GM18951 (cell line): ENCODE results near the gene RAET1L.
A peak's percentile ranks its signal among the peaks of the same experiment; 100 is the strongest.

Experiments
- POLR2A ChIP-seq: IDR thresholded peaks from 4 replicates; pipeline ENCODE4 v1.6.1; 2011; ENCODE audit warnings: mild to moderate bottlenecking; ENCODE audit not compliant: insufficient read length, insufficient read depth; ENCODE audit errors: extremely low read depth
- in situ Hi-C: fragments of 300-500 bp; cut with MboI; formaldehyde crosslinking; loops from one replicate; pipeline ENCODE4 v1.12.0; 2022; ENCODE audit warnings: low sequenced_read_pairs, mixed read lengths, inconsistent platforms; ENCODE audit not compliant: unreplicated experiment

The RAET1L gene

DNA sequence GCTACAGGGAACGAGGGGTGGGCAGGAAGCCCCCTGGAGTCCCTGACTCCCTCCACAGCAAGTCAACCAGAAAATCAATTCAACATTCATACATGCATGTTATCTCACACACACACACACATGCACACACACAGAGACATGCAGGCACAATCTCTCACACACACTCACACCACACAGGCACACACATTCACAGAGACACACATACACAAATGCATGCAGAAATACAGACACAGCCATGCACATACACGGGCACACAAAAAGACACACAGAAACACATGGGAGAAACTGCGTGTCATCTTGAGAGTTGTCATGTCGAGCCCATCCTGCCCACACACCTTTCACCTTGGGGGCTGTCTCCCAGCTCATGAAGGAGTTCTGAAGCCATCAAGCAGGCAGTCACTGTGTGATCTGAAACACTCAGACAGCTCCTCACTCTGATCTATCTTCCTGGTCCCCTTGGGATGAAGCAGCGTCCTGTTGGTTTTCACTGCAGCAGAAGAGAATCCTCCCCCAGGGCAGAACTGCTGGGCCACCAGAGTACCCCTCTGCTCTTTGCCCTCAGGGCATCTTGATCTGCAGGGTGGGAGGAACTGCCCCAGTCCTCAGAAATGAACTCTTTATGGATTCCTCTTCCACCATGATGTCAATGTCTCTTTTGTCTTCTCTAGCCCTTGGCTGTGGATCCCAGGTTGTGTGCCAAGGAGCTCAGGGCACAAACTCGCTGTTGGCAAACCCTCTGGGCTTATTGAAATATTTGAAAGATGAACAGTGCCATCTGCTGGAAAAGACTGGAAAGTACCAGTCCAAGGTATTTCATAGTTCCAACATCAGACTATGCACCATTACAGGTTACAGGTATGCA lies 8.8 kb downstream of the RAET1L start:
- no peak for TF ChIP-seq POLR2A
- in situ Hi-C loops: loop anchor here (5.0 to 25.0 kb wide), 2 partner anchors 79 to 179 kb away; no protein-coding TSS in a partner anchor

- in situ Hi-C loops: loop anchor here (5.0 to 25.0 kb wide), 2 partner anchors 78 to 178 kb away; no protein-coding TSS in a partner anchor
These were observed 9.9 kb downstream of the RAET1L start for GRCh38 chr6:150015281-150016001.

DNA sequence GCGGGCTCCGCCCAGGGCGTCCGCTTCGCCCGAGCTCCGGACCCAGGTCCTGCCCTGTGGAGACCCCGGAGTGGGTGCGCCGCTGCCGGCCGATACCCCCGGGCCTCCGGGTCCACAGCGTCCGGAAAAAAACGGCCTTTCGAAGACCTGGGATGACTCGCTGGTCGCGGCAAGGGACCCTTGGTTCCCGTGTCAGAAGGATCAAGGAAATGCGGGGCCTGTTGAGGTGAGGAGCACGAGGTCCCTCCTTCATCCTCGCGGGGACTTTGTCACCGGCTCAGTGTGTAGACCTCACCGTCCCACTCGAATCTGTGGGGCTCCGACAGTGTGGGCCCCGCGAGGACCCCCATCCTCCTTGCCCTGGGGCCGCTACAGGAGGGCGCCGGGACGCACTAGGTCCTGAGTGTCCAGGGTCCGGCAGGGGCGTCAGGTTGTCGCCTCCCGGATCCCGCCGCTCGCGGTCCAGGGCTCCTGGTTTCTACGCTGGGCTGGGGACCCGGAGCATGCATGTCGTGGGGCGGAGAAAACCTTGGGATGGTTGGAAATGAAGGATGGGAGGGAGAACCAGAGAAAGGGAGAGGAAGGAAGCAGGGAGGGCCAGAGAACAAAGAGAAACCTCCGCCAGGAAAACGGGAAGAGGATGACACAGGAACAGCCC lies 10.6 kb downstream of the RAET1L start:
- in situ Hi-C loops: loop anchor here (5.0 to 25.0 kb wide), 2 partner anchors 77 to 177 kb away; no protein-coding TSS in a partner anchor

DNA sequence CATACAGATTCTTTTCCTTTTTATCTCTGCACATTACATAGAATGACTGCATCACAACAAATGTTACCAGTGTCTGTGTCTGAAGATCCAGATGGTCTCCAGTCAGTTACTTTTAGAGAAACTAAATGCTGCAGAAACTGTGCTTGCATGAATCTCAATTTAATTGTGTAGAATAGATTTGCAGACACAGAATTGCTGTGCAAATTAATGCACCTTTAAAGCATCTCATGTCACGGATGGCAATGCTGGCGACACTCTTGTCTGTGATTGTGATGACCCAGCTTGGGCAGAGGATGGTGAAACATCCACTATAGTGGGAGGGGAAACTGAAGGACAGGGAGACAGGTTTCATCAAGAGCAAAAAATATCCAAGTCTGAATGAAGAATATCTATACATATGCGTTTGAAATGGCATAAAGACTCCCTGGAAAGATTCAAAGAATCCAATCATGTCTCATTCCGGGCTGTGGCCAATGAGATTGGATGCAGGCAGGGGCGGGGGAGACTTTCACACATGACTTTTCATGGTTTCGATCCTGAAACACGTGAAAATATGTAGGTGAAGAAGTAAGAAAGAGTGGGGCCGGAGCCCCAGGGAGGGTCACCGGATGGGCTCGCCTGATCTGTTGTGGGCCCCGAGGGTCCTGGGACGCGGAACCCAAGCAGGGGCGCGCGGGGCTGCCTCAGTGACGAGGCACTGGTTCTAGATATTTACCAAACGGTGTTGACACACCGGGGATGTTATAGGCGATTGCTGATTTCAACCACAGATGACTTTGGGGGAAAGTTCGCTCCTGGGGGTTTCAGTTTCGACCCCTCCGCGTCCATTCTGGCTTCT lies 11.3 kb downstream of the RAET1L start:
- in situ Hi-C loops: loop anchor here (25.0 kb wide), 1 partner anchor 177 kb away; no protein-coding TSS in a partner anchor

DNA sequence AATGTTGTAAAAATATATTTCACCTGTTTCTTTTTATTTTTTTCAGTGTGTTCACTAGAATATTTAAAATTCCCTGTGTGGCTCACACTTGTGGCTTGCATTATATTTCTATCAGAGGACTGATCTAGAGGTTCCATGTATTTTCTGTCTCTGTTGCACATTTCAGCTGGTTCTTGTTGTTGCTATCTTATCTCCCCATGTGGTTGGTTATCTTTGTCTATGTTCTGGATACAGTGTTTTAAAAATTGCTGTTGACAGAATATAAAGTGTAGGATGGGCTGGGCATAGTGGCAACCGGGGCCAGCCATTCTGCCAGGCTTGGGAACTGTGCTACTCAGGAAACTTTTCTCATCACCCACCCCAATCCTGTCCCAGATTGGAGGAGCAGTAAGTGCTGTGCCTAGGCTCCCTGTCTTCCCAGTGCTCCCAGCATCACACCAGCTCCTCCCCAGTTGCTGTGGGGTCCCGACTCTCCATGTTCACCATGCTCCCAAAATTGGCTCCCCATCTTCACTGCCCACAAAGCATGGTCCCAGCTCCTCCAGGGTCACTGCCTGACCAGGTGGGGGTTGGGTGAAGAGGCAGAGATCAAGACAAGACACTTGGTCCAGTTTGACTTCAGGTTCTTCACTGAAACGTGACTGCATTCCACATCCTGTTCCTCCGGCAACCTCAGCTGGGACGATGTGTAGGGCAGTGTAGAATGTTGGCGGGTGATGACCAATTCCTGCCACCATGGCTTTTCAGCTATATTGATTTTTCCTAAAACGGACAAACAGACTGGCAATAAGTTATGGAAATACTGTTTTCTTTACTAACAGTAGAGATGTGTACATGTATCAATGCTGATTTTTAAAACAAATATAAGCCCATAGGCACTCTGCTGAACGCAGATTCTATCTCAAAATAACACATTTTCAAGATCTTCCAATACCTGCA lies 12.2 kb downstream of the RAET1L start:
- in situ Hi-C loops: loop anchor here (25.0 kb wide), 1 partner anchor 176 kb away; no protein-coding TSS in a partner anchor

GRCh38 chr6:150008588-150008987 lies 16.7 kb downstream of the RAET1L start:
- in situ Hi-C loops: loop anchor here (25.0 kb wide), 1 partner anchor 171 kb away; no protein-coding TSS in a partner anchor
- TF ChIP-seq POLR2A: no peak

DNA sequence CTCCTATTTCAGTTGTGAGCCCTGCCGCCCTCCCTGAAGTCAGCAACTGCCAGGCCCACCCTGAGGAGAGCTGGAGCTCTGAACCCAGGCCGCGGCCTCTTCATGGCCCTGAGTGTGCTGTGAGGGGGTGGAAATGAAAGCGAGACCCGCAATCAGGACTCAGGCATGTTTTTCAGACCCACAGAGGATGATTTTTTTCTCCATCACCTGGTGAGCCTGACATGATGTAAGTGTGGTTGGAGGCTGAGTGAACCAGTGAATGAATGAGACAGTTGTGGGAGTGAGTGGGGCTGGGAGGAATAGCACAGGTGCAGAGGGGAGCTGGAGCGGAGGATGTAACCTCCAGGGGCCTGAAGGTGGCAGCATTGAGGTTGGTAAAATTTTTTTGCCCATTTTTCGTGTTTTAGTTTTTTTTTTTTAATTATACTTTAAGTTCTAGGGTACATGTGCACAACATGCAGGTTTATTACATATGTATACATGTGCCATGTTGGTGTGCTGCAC lies 18.3 kb downstream of the RAET1L start:
- no peak for TF ChIP-seq POLR2A
- in situ Hi-C loops: loop anchor here (25.0 kb wide), 1 partner anchor 170 kb away; no protein-coding TSS in a partner anchor

DNA sequence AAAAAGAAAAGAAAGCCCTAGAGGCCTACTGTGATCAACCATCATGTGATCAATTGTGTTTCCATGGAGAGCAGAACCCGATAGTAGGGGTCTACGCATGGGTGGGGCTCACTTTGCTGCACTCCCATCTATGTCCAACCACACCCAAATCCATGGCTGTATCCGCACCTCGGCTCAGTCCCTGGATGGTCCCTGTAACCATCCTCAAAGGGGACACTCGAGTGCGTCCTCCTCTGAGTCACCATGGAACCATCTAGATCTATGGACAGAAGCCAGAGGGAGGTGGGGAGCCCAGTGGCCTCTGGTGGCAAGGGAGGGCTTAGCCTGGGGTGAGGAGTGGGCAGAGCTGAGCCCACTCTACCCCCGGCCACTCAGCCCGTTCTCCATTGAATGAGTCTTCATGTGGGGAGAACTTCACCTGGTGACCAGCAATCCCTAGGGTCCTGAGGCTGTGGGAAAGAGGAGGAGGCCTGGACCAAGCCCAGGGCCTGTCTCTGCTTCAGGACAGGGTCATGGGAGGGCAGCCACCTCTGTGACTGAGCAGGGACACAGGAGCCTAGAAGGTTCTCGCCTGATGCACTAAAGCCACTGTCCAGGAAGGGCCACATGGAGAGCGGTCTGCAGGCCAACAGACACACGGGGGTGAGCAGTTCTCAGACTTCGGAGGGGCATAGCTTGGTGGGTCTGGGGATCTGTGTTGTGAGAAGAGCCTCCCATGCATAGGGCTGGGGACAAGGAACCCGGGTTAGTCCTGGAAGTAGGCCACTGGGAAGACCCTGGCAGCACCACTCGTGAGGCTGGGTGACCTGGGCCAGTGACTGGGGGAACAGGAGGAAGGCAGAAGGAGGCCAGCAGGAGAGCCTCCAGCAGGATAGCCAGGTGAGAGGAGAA lies 19.3 kb downstream of the RAET1L start:
- in situ Hi-C loops: loop anchor here (25.0 kb wide), 1 partner anchor 169 kb away; no protein-coding TSS in a partner anchor
- no peak for TF ChIP-seq POLR2A

DNA sequence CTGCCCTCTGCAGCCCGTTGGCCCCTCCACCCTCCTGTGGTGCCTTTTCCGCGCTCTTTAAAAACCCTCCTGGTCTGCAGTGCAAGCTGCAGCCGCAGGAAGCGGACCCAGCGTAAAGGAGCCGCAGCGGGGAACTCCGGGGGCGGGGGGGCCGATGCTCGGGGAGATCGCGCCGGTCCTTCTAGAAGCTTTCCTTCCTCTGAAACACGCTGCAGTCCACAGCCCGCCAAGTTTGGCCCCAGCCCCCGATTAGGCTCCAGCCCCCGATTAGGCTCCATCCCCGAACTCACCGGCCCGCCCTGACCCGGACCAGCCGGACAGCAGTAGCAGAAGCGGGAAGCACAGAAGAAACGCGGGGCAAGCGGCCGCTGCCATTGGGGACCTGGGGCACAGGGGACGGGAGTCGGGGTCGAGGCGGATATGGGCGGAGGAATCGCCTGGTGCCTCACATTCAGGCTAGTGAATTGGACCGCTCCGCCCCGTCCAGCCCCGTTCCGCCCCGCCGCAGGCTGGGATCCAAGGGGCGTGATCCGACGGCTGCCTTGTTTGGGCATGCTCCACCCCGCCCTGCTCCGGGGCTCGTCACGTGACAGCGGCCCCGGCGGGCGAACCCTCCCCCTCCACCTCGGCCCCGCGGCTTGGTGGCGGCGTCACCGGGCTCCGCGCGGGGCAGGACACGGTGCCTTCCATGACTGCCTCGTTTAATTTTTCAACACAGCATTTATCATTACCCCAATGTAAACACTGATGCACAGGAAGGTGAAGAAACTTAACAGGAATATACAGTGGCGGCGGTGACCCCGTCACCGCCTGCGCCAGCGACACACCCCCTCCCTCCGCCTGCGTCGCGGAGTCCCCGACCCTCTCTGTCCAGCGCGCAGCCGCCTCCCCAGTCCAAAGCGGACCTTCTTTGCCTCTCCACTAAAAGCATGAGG lies 20.3 kb downstream of the RAET1L start:
- in situ Hi-C loops: loop anchor here (25.0 kb wide), 1 partner anchor 168 kb away; no protein-coding TSS in a partner anchor
- TF ChIP-seq POLR2A: peak; percentile 34

- TF ChIP-seq POLR2A: no peak
- in situ Hi-C loops: loop anchor here (25.0 kb wide), 1 partner anchor 167 kb away; no protein-coding TSS in a partner anchor
These were observed 21.1 kb downstream of the RAET1L start for GRCh38 chr6:150004101-150004782.

- in situ Hi-C loops: loop anchor here (25.0 kb wide), 1 partner anchor 166 kb away; no protein-coding TSS in a partner anchor
These were observed 21.7 kb downstream of the RAET1L start for GRCh38 chr6:150003599-150003998.
